Left ventricle myocardium inferior (tissue), 1 donor: ENCODE results near the gene TBCK. TPM values are rescaled to one million over a fixed set of nuclear protein-coding genes. Genes with fewer than 3 reads are reported as not detected.

ENCODE experiments used
- DNase-seq: peaks from one replicate; pipeline ENCODE4 v3.0.0-alpha.2; 2020
- H3K27ac ChIP-seq: fragments of 200-600 bp; replicated peaks from 2 replicates; pipeline ENCODE4 v1.8.0; 2021
- H3K27me3 ChIP-seq: fragments of 200-600 bp; 2 replicates; pipeline ENCODE4 v1.8.0; 2021; ENCODE audit warnings: low read depth
- H3K36me3 ChIP-seq: fragments of 200-600 bp; 2 replicates; pipeline ENCODE4 v1.8.0; 2021
- H3K4me1 ChIP-seq: fragments of 200-600 bp; 2 replicates; pipeline ENCODE4 v1.8.0; 2021
- H3K4me3 ChIP-seq: fragments of 200-600 bp; 2 replicates; pipeline ENCODE4 v1.8.0; 2021; ENCODE audit warnings: mild to moderate bottlenecking, moderate library complexity
- H3K9me3 ChIP-seq: fragments of 200-600 bp; replicated peaks from 2 replicates; pipeline ENCODE4 v1.8.0; 2021
- CTCF ChIP-seq: fragments of 200-600 bp; IDR thresholded peaks from 2 replicates; pipeline ENCODE4 v1.8.0; 2021; ENCODE audit warnings: antibody characterized with exemption, mild to moderate bottlenecking, borderline replicate concordance
- intact Hi-C: fragments of 100-400 bp; cut with micrococcal nuclease; formaldehyde crosslinking; loops from one replicate; pipeline ENCODE4 v1.11.0; 2022
- total RNA-seq: library from RNA; stranded (reverse); fragmentation: NEBNext Ultra II Directional; extraction: Animal tissue kit (Norgen Biotek cat#: 25700); gene quantifications from one replicate; pipeline ENCODE4 v1.2.1, GENCODE V29; 2021
- donor health status: DM: no; HTN: yes; CAD: no; lungs with severe emphysema.

TBCK gene
- total RNA-seq, 1 donor from 2014 or later, result 20.3 TPM

GRCh38 chr4:106038908-106039307 is 277.1 kb downstream of the TBCK start:
- intact Hi-C loops, result no loop called here
- no peak for DNase-seq
- Histone ChIP-seq H3K4me3 (no peak overlapping the region), H3K36me3 (no peaks in the 10 kb centered on the region), H3K27ac (no peak overlapping the region), H3K27me3 (no peaks in the 10 kb centered on the region), H3K9me3 (no peaks in the 10 kb centered on the region), H3K4me1 (peaks cover 9% of the 10 kb centered on the region)
- TF ChIP-seq CTCF, result no peak

DNA sequence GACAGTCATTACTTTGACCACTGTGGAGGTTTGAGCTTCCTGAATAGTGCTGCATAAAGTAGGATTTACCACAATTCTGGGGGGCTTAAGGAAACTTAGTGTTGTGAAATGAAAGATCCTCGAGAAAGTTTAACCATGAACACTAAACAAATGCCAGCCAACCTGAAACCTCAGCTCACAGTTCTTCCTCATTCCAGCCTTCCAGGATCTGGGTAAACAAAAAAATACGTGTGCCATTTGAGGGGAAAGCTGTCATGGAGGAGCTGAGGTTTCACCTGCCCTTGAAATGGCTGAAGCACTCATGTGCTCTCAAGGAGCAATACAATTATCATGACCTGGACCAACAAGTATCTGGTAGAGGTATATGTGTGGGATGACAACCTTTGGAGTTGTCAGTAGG is 278.0 kb downstream of the TBCK start:
- intact Hi-C loops, result no loop called here
- H3K27me3 ChIP-seq, result no peaks in the 10 kb centered on the region
- H3K36me3 ChIP-seq, result no peaks in the 10 kb centered on the region
- no peak overlapping the region for H3K27ac ChIP-seq
- no peak overlapping the region for H3K4me3 ChIP-seq
- no peak for TF ChIP-seq CTCF
- no peak for DNase-seq
- H3K9me3 ChIP-seq, result no peaks in the 10 kb centered on the region
- H3K4me1 ChIP-seq, result peaks cover 9% of the 10 kb centered on the region

- peaks cover 6% of the 10 kb centered on the region for H3K9me3 ChIP-seq
- no peaks in the 10 kb centered on the region for H3K27me3 ChIP-seq
- no peaks in the 10 kb centered on the region for H3K36me3 ChIP-seq
- H3K27ac ChIP-seq, result no peak overlapping the region
- no peak overlapping the region for H3K4me3 ChIP-seq
- intact Hi-C loops, result no loop called here
- DNase-seq, result no peak
- peaks cover 8% of the 10 kb centered on the region for H3K4me1 ChIP-seq
- TF ChIP-seq CTCF, result no peak
Observed at GRCh38 chr4:106036848-106037247, 279.2 kb downstream of the TBCK start.

GRCh38 chr4:106036334-106036733 is 279.7 kb downstream of the TBCK start:
- Histone ChIP-seq H3K27ac (no peak overlapping the region), H3K4me1 (peaks cover 3% of the 10 kb centered on the region), H3K9me3 (peaks cover 11% of the 10 kb centered on the region), H3K4me3 (no peak overlapping the region), H3K36me3 (no peaks in the 10 kb centered on the region), H3K27me3 (no peaks in the 10 kb centered on the region)
- no peak for TF ChIP-seq CTCF
- intact Hi-C loops, result no loop called here
- no peak for DNase-seq

- TF ChIP-seq CTCF, result no peak
- intact Hi-C loops, result no loop called here
- no peaks in the 10 kb centered on the region for H3K36me3 ChIP-seq
- H3K4me3 ChIP-seq, result no peak overlapping the region
- no peaks in the 10 kb centered on the region for H3K4me1 ChIP-seq
- H3K27ac ChIP-seq, result no peak overlapping the region
- H3K27me3 ChIP-seq, result no peaks in the 10 kb centered on the region
- no peak for DNase-seq
- H3K9me3 ChIP-seq, result peaks cover 19% of the 10 kb centered on the region
Observed at GRCh38 chr4:106035204-106035603, 280.8 kb downstream of the TBCK start.

DNA sequence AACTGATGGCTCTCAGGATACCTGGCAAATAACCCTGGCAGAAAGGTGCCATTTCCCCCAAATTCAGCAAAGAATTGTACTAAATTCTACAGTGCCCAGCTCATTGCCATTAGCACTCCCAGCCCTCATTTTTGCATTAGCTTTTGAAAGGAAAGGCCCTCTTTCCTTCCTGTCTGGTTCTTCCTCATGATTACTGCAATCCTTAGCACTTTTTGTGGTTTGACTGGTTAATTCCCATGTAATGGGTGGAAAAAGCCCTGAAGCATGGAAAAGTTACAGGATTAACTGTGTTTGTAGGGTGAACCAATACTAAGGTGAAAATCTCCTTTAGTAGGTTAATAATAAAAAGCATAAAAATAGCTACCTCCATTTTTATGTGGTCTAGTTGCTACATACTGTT is 281.3 kb downstream of the TBCK start:
- no peak for DNase-seq
- Histone ChIP-seq H3K27me3 (no peaks in the 10 kb centered on the region), H3K36me3 (no peaks in the 10 kb centered on the region), H3K4me1 (no peaks in the 10 kb centered on the region), H3K27ac (no peak overlapping the region), H3K4me3 (no peak overlapping the region), H3K9me3 (peaks cover 19% of the 10 kb centered on the region)
- no peak for TF ChIP-seq CTCF
- intact Hi-C loops, result no loop called here
